H1 (cell line): Measurements from ENCODE around the gene COQ10B. TPM values are rescaled to one million over a fixed set of nuclear protein-coding genes. Genes with fewer than 3 reads are reported as not detected.

Source experiments
- CTBP2 ChIP-seq: IDR thresholded peaks from 2 replicates; pipeline ENCODE4 v1.7.0; 2011; ENCODE audit warnings: borderline replicate concordance, mild to moderate bottlenecking, moderate library complexity, mixed read lengths, low read length; ENCODE audit not compliant: insufficient read depth, insufficient read length
- GABPA ChIP-seq: IDR thresholded peaks from 2 replicates; pipeline ENCODE4 v1.6.1; 2011; ENCODE audit warnings: mild to moderate bottlenecking, low read length, moderate library complexity, borderline replicate concordance; ENCODE audit not compliant: insufficient read depth
- MAFK ChIP-seq: IDR thresholded peaks from 2 replicates; pipeline ENCODE4 v1.6.1; 2012; ENCODE audit warnings: low read depth, mild to moderate bottlenecking, improper control_type of control experiment, low read length
- polyA plus RNA-seq, 7 experiments: library from polyadenylated mRNA; depleted of rRNA in 3 of 7; stranded (reverse) in 5 of 7; unstranded in 2 of 7; fragments of >200 nt in 5 of 7; fragments of 200-250 nt in 2 of 7; gene quantifications; 1 replicate in 5 of 7; 2 replicates in 1 of 7; 4 replicates in 1 of 7; pipeline versions ENCODE4 v1.2.1 to v1.2.3, GENCODE V29; 2011 to 2013; ENCODE audit warnings: missing spikeins in 2 of 7, mixed read lengths in 2 of 7
- total RNA-seq: library from RNA; stranded (reverse); fragmentation: NEBNext Ultra II Directional; extraction: Animal tissue kit (Norgen Biotek cat#: 25700); gene quantifications from 2 replicates; pipeline ENCODE4 v1.2.1, GENCODE V29; 2021
- TF ChIP-seq, protein P1 (sequence below): IDR thresholded peaks from 2 replicates; pipeline ENCODE4 v1.6.1; 2012; ENCODE audit warnings: low read length, inconsistent platforms

COQ10B gene
- total and polyA plus RNA-seq, 2 of the 8 experiments (the other 6 are each of a cell fraction or from before 2014, with no cell fraction given) = 1.9 to 17.3 TPM

DNA sequence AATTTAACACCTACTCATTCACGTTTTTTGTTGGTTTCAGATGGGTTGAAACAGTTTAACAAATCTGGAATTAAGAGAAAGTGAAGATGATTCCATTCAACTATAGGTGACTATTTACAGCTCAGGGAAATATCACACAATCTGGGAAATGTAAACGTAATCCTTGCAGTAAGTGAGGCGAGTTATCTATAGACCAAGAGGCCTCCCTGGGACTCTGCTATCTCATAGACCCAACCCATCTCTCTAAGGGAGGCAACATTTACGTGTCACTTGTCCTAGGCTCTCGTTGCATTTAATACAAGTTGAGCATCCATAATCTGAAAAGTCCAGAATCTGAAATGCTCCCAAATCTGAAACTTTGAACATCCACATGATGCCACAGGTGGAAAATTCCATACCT lies 60.6 kb downstream of the COQ10B start (continued):
- TF ChIP-seq MAFK (no peak), GABPA (no peak), CTBP2 (no peak)
- TF ChIP-seq, protein P1, sequence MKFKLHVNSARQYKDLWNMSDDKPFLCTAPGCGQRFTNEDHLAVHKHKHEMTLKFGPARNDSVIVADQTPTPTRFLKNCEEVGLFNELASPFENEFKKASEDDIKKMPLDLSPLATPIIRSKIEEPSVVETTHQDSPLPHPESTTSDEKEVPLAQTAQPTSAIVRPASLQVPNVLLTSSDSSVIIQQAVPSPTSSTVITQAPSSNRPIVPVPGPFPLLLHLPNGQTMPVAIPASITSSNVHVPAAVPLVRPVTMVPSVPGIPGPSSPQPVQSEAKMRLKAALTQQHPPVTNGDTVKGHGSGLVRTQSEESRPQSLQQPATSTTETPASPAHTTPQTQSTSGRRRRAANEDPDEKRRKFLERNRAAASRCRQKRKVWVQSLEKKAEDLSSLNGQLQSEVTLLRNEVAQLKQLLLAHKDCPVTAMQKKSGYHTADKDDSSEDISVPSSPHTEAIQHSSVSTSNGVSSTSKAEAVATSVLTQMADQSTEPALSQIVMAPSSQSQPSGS = no peak
